ENCODE results near the gene OCRL. TPM values are rescaled to one million over a fixed set of nuclear protein-coding genes. Genes with fewer than 3 reads are reported as not detected.

Gene OCRL
- total and polyA plus RNA-seq, 3 experiments from 2014 or later = 0.31 to 1.9 (median 1.7) TPM

DNA sequence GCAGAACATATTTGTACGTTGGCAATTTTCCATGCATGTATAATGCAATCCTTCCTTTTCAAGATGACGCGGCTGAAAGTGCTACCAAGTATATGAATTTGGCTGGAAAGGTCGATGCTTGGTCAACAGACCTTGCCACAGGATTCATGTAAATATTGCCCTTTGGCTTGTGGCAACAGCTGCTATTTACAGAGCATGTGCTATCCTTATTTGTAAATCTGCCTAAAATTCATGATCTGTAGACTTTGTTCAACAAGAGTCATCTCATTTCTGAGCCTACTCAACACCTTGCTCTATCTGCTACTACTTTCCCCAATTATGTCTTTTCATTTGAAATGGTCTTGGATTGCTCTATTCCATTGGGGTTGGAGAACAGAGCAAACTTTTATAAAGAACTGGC, 14.9 kb upstream of the OCRL start:
- CTCF ChIA-PET = no interaction called here

GRCh38 chrX:129525896-129526295, 14.2 kb upstream of the OCRL start:
- CTCF ChIA-PET = no interaction called here
- Histone ChIP-seq H3K4me1 (ENCODE audit: insufficient read depth, low read length) (peaks cover 6% of the 10 kb centered on the region), H3K27me3 (ENCODE audit: insufficient read depth, low read length, poor library complexity, severe bottlenecking) (no peaks in the 10 kb centered on the region), H3K27ac (ENCODE audit: low read depth, low read length) (no peak overlapping the region), H3K4me3 (ENCODE audit: low read length) (no peak overlapping the region), H3K36me3 (ENCODE audit: insufficient read depth, low read length) (no peaks in the 10 kb centered on the region), H3K9me3 (ENCODE audit: low read length) (no peaks in the 10 kb centered on the region)
- no peak overlapping the region for H3K27ac Mint-ChIP-seq
- H3K36me3 Mint-ChIP-seq = no peaks in the 10 kb centered on the region
- H3K4me3 Mint-ChIP-seq = no peak overlapping the region
- POLR2A ChIA-PET = no interaction called here
- peaks cover 0 to 13% (median 9%) of the 10 kb centered on the region in 3 donors for H3K4me1 Mint-ChIP-seq
- no peak for DNase-seq
- peaks cover 7 to 11% of the 10 kb centered on the region in 2 donors for H3K27me3 Mint-ChIP-seq
- H3K9me3 Mint-ChIP-seq = peaks cover 0 to 3% (median 0%) of the 10 kb centered on the region in 5 donors

More for the DNA sequence above, 14.9 kb upstream of the OCRL start:
- peaks cover 0 to 3% (median 0%) of the 10 kb centered on the region in 5 donors for H3K9me3 Mint-ChIP-seq
- Histone ChIP-seq H3K27me3 (ENCODE audit: insufficient read depth, low read length, poor library complexity, severe bottlenecking) (no peaks in the 10 kb centered on the region), H3K27ac (ENCODE audit: low read depth, low read length) (no peak overlapping the region), H3K4me3 (ENCODE audit: low read length) (no peak overlapping the region), H3K36me3 (ENCODE audit: insufficient read depth, low read length) (no peaks in the 10 kb centered on the region), H3K4me1 (ENCODE audit: insufficient read depth, low read length) (peaks cover 6% of the 10 kb centered on the region), H3K9me3 (ENCODE audit: low read length) (no peaks in the 10 kb centered on the region)
- H3K27ac Mint-ChIP-seq = no peak overlapping the region
- peaks cover 7 to 11% of the 10 kb centered on the region in 2 donors for H3K27me3 Mint-ChIP-seq
- peak overlapping the region in 2 of 7 donors; percentile 40 to 64 for H3K4me3 Mint-ChIP-seq
- no peak for DNase-seq
- peaks cover 0 to 13% (median 9%) of the 10 kb centered on the region in 3 donors for H3K4me1 Mint-ChIP-seq
- H3K36me3 Mint-ChIP-seq = no peaks in the 10 kb centered on the region
- POLR2A ChIA-PET = no interaction called here

- H3K9me3 ChIP-seq (ENCODE audit: low read length) = no peaks in the 10 kb centered on the region
- H3K27me3 Mint-ChIP-seq = peaks cover 0 to 5% of the 10 kb centered on the region in 2 donors
- POLR2A ChIA-PET = no interaction called here
- H3K36me3 Mint-ChIP-seq = no peaks in the 10 kb centered on the region
- no peaks in the 10 kb centered on the region for H3K9me3 Mint-ChIP-seq
- no peaks in the 10 kb centered on the region for H3K4me1 ChIP-seq (ENCODE audit: insufficient read depth, low read length)
- no peak overlapping the region for H3K4me3 ChIP-seq (ENCODE audit: low read length)
- CTCF ChIA-PET = no interaction called here
- H3K4me1 Mint-ChIP-seq = no peaks in the 10 kb centered on the region
- H3K27ac Mint-ChIP-seq = no peak overlapping the region
- H3K27me3 ChIP-seq (ENCODE audit: insufficient read depth, low read length, poor library complexity, severe bottlenecking) = no peaks in the 10 kb centered on the region
- no peaks in the 10 kb centered on the region for H3K36me3 ChIP-seq (ENCODE audit: insufficient read depth, low read length)
- H3K4me3 Mint-ChIP-seq = peak overlapping the region in 1 of 7 donors; percentile 39
- no peak overlapping the region for H3K27ac ChIP-seq (ENCODE audit: low read depth, low read length)
- DNase-seq = no peak
Measured at GRCh38 chrX:129529685-129530281, 10.3 kb upstream of the OCRL start.

DNA sequence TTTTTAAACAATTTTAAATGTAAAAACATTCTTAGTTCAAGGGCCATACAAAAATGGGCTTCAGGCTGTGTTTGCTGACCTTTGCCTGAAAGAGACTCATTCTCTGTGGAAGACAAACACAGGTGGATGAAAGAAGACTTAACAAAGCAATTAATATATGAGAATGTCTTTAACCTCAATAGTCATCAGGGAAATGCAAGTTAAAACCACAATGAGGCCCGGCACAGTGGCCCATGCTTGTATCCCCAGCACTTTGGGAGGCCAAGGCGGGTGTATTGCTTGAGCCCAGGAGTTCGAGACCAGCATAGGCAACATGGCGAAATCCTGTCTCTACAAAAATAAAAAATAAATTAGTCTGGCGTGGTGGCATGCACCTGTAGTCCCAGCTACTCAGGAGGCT, 9.6 kb upstream of the OCRL start:
- Mint-ChIP-seq H3K9me3 (no peaks in the 10 kb centered on the region), H3K4me3 (no peak overlapping the region), H3K4me1 (no peaks in the 10 kb centered on the region), H3K36me3 (no peaks in the 10 kb centered on the region), H3K27ac (no peak overlapping the region), H3K27me3 (peaks cover 0 to 5% of the 10 kb centered on the region in 2 donors)
- Histone ChIP-seq H3K27me3 (ENCODE audit: insufficient read depth, low read length, poor library complexity, severe bottlenecking) (no peaks in the 10 kb centered on the region), H3K4me3 (ENCODE audit: low read length) (no peak overlapping the region), H3K9me3 (ENCODE audit: low read length) (no peaks in the 10 kb centered on the region), H3K36me3 (ENCODE audit: insufficient read depth, low read length) (no peaks in the 10 kb centered on the region), H3K4me1 (ENCODE audit: insufficient read depth, low read length) (no peaks in the 10 kb centered on the region), H3K27ac (ENCODE audit: low read depth, low read length) (no peak overlapping the region)
- DNase-seq = no peak
- ChIA-PET POLR2A (no interaction called here), CTCF (no interaction called here)

DNA sequence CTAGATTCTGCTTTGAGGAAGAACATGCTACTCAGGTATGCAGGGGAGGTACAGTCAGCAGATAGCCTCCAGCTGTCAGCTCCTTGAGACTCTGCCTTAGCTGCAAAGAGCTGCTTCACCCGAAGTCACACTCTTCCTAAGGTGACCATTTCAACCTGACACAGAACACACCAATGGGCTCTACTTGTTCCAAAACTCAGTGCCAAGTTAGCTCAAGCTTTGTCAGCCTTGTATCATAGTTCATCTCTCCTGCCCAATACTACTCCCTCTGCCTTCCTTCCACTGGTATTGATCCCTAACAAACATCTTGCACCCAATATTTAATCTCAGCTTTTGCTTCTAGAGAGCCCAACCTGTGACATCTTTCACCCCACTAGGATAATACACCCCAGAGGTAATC, 8.9 kb upstream of the OCRL start:
- no peak overlapping the region for H3K4me3 ChIP-seq (ENCODE audit: low read length)
- ChIA-PET CTCF (no interaction called here), POLR2A (no interaction called here)
- H3K27me3 ChIP-seq (ENCODE audit: insufficient read depth, low read length, poor library complexity, severe bottlenecking) = no peaks in the 10 kb centered on the region
- Mint-ChIP-seq H3K36me3 (no peaks in the 10 kb centered on the region), H3K27ac (no peak overlapping the region), H3K4me3 (no peak overlapping the region), H3K4me1 (no peaks in the 10 kb centered on the region), H3K9me3 (no peaks in the 10 kb centered on the region), H3K27me3 (peaks cover 0 to 5% of the 10 kb centered on the region in 2 donors)
- H3K27ac ChIP-seq (ENCODE audit: low read depth, low read length) = no peak overlapping the region
- no peaks in the 10 kb centered on the region for H3K4me1 ChIP-seq (ENCODE audit: insufficient read depth, low read length)
- H3K36me3 ChIP-seq (ENCODE audit: insufficient read depth, low read length) = no peaks in the 10 kb centered on the region
- H3K9me3 ChIP-seq (ENCODE audit: low read length) = no peaks in the 10 kb centered on the region
- DNase-seq = no peak

DNA sequence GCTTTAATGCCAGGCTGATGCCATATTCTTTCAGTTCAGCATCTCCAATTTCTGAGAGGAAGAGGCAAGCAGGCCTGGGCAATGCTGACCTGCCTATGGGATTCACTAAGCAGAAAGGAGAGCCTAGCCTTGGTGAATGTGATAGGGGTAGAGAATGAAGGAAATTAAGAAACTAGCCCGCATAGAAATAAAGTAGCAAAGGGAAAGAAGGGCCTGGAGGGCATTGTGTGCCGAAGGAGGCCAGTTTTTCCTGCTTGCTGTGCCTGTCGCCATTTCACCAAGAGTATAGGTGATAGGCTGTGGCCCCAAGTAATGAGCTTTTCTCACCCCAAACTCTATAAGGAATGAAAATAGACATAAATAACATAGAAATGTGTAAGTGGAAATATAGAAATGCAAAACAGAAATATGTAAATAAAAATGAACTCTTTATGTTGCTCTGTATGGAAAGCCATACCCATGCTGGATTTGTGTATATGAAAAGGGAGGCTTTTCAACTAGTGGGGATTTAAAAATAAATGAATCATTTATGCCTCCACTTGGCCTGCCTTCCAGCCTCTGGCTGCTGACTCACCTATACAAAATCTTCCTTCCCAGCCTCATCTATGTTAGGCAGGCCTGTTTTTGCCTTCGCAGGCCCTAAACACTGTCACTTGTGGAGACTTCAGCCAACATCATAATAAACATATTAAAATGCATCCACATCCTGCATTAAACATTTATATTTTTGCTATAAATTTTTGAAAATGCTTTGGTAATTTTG, 5.1 kb upstream of the OCRL start:
- no peak overlapping the region for H3K4me3 Mint-ChIP-seq
- peaks cover 2 to 15% of the 10 kb centered on the region in 2 donors for H3K27me3 Mint-ChIP-seq
- Histone ChIP-seq H3K9me3 (ENCODE audit: low read length) (no peaks in the 10 kb centered on the region), H3K36me3 (ENCODE audit: insufficient read depth, low read length) (no peaks in the 10 kb centered on the region), H3K4me3 (ENCODE audit: low read length) (no peak overlapping the region), H3K27me3 (ENCODE audit: insufficient read depth, low read length, poor library complexity, severe bottlenecking) (no peaks in the 10 kb centered on the region), H3K27ac (ENCODE audit: low read depth, low read length) (no peak overlapping the region), H3K4me1 (ENCODE audit: insufficient read depth, low read length) (no peaks in the 10 kb centered on the region)
- DNase-seq = no peak
- H3K36me3 Mint-ChIP-seq = no peaks in the 10 kb centered on the region
- no peaks in the 10 kb centered on the region for H3K9me3 Mint-ChIP-seq
- no peak overlapping the region for H3K27ac Mint-ChIP-seq
- H3K4me1 Mint-ChIP-seq = peaks cover 0 to 5% (median 0%) of the 10 kb centered on the region in 3 donors
- CTCF ChIA-PET = no interaction called here
- POLR2A ChIA-PET = no interaction called here

GRCh38 chrX:129540722-129541184, 694 bp downstream of the OCRL start:
- peak overlapping the region; percentile 30 to 67 (median 55) for H3K4me3 Mint-ChIP-seq
- no peak overlapping the region for H3K27ac Mint-ChIP-seq
- H3K4me1 Mint-ChIP-seq = peaks cover 0 to 8% (median 0%) of the 10 kb centered on the region in 3 donors
- H3K9me3 ChIP-seq (ENCODE audit: low read length) = no peaks in the 10 kb centered on the region
- CTCF ChIA-PET = interaction anchor here (1.3 kb wide), 1 partner anchor 16 kb away, joined by 3 read pairs; no protein-coding TSS in a partner anchor
- H3K9me3 Mint-ChIP-seq = no peaks in the 10 kb centered on the region
- POLR2A ChIA-PET = no interaction called here
- no peaks in the 10 kb centered on the region for H3K4me1 ChIP-seq (ENCODE audit: insufficient read depth, low read length)
- H3K4me3 ChIP-seq (ENCODE audit: low read length) = peak overlapping the region; percentile 39
- no peaks in the 10 kb centered on the region for H3K36me3 ChIP-seq (ENCODE audit: insufficient read depth, low read length)
- peak overlapping the region; percentile 43 for H3K27ac ChIP-seq (ENCODE audit: low read depth, low read length)
- no peaks in the 10 kb centered on the region for H3K36me3 Mint-ChIP-seq
- H3K27me3 Mint-ChIP-seq = peaks cover 14 to 15% of the 10 kb centered on the region in 2 donors
- H3K27me3 ChIP-seq (ENCODE audit: insufficient read depth, low read length, poor library complexity, severe bottlenecking) = no peaks in the 10 kb centered on the region
- DNase-seq = no peak

DNA sequence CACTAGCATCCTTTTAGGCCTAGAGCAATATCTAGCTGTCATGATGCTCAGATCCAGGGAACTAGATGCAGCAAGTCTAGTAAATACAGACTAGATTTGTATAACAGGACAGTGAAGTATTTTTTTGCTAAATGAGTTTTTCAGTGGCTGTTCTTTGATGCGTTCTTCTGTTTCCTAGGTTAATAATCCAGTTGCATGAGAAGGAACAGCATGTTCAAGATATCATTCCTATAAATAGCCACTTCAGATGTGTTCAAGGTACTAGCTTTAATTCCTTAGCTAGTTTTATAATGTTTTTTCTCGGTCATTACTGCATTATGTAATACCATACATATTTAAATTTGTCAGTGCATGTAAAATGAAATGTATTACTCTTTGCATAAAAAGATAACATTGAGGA, 4.7 kb downstream of the OCRL start:
- peaks cover 2 to 12% of the 10 kb centered on the region in 2 donors for H3K27me3 Mint-ChIP-seq
- no peak overlapping the region for H3K27ac Mint-ChIP-seq
- CTCF ChIA-PET = no interaction called here
- H3K4me1 Mint-ChIP-seq = peaks cover 0 to 5% (median 0%) of the 10 kb centered on the region in 3 donors
- DNase-seq = no peak
- Histone ChIP-seq H3K27ac (ENCODE audit: low read depth, low read length) (no peak overlapping the region), H3K4me1 (ENCODE audit: insufficient read depth, low read length) (no peaks in the 10 kb centered on the region), H3K36me3 (ENCODE audit: insufficient read depth, low read length) (no peaks in the 10 kb centered on the region), H3K27me3 (ENCODE audit: insufficient read depth, low read length, poor library complexity, severe bottlenecking) (no peaks in the 10 kb centered on the region), H3K4me3 (ENCODE audit: low read length) (no peak overlapping the region), H3K9me3 (ENCODE audit: low read length) (no peaks in the 10 kb centered on the region)
- H3K36me3 Mint-ChIP-seq = no peaks in the 10 kb centered on the region
- no peaks in the 10 kb centered on the region for H3K9me3 Mint-ChIP-seq
- H3K4me3 Mint-ChIP-seq = no peak overlapping the region
- POLR2A ChIA-PET = no interaction called here

Measured in CD8-positive, alpha-beta memory T cell (primary cell).